ENCODE results near the gene LRTM2.

The LRTM2 gene

DNA sequence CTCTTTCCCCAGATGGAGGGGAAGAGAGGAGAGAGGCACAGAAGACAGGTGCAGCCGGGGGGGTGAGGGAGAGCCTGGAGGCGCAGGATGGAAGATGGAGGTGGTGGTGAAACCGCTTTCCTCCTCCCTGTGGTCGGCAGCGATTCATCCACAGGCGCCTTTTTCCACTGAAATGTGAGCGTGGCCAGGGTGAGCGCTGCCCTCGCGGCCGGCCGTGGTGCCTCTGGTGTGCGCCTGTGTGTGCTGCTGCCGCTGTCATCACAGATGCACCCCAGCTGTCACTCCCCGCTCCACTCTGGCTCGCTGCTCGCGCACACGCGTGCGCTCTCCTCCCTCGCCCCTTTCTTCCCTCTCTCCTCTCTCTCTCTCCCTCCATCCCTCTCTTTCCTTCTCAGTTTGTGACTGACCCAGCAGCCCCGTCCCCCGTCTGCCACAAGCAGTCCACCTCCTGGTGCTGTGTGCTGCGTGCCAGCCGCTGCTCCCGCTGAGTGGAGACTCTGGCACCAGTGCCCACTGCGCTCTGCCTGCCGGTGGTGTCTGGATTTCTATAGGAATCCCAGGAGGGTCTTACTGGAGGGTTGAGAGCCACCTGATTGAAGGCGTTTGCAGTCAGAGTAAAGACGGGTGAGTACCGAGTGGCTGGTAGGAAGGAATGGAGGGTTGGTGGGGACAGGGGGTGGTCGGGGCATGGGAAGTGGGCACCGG lies at the start of gene LRTM2:
Gene LRTM2 (plus strand): TSS at position 375 of the 705 bp plus-strand sequence. CDS start 7,584 bp downstream, outside the sequence.
- DNase-seq (ENCODE audit: low read depth), result no peak

DNA sequence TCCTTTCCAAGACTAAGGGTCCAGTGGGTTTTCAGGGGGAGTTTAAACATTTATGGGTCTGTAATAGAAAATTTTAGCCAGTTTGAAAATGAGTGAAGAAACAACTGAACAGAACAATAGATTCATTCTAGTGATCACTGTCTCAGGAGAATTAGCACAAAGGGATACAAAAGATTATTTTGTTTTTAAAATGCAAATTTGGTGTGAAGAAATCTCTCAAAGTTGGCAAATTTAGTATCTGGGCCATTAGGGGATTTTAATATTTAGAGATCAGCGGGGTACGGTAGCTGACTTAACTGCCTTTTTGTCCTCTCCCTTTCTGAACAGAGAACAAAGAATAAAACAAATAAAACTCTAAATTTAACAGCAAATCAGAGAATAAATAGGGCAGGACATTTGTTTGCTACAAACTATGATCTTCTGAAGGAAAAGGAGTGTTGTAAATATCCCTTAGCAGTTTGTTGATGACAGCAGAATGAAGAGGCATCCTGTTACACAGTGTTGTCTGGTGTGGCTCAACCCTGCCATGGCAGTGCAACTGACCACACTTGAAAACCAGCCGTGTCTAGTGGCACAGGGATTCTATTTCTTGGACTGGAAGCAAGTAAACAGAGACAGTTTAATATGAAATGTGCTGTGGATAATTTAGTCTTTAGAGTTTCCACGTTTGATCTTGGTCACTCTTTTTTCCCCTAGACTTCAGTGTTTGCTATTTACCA lies 46.3 kb upstream of the LRTM2 start:
- no peak for DNase-seq (ENCODE audit: low read depth)

DNA sequence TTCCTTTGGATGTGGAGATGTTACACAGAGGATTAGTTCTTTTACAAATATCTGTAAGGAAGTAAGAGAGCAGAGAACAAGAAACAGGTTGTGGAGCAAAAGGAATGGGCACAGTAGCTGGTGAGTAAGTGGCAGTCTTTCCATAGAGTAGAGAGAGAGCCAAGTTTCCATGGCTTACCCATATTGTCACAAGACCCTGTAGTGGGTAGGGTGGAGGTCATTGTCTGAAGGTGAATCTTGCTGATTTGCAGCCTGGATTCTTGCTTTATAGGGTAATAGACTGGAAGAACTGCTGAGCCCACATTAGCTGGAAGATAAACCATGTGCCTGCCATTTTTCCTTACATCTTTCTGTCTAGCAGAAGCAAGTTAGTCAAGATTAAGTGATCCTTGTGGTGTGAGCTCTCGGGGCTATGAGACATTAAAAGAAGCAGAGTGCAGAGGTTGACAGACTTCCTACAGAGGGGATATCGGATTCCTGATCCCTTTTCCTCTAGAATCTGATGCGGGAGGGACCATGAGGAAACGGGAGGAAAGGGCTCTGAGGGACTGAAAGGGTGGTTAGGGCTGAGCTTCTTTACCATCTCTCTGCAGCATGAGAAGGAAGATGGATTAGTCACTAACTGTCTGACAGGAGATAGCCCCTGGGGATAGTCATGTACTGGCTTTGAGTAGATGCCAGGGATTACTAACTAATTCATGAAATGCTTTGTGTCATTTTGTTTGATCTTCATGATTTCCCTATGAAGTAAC lies 44.0 kb upstream of the LRTM2 start:
- DNase-seq (ENCODE audit: low read depth), result no peak

DNA sequence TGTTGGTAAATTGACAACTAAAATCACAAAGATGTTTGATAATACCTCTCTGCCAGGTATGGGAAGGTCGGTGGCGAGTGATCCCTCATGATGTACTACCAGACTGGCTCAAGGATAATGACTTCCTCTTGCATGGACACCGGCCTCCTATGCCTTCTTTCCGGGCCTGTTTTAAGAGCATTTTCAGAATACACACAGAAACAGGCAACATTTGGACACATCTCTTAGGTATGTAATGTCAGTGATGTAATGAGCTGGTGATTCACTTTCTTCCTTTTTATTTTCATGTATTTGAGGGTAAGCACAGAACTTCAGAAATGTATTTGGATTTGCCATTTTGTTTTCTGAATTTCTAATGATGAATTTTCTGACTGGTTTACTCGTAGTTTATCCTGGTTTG lies 42.6 kb upstream of the LRTM2 start:
- DNase-seq (ENCODE audit: low read depth), result no peak

DNA sequence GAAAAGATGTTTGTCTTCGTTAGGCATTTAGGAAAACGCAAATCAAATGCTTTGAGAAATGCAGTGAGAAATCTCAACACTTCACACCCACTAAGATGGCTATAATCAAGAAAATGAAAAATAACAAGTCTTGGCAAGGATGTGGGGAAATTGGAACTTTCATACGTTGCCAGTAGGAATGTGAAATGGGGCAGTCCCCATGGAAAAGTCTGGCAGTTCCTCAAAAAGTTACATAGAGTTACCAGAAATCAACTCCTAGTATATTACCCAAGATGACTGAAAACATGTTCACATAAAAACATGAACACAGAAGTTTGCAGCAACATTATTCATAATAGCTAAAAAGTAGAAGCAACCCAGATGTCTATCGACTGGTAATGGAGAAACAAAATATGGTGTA lies 41.5 kb upstream of the LRTM2 start:
- DNase-seq (ENCODE audit: low read depth), result no peak

DNA sequence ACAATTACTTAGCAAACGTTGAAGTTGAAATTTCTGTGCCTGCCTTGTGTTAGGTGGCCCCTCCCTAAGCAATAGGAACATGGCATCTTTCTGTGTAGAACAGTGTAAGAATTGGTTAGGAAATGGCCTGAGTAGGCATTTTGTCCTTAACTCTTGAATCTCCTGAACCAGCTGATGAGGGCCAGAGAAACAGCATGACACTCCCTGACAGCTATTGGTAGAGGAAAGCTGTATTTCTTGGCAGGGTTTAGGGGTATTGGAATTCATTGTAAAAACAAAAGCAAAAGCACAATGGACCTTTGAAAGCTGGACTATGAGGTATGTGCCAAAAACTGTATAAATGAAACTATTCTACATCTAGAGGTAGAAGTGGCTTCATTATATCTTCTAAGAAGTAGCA lies 40.6 kb upstream of the LRTM2 start:
- no peak for DNase-seq (ENCODE audit: low read depth)

DNA sequence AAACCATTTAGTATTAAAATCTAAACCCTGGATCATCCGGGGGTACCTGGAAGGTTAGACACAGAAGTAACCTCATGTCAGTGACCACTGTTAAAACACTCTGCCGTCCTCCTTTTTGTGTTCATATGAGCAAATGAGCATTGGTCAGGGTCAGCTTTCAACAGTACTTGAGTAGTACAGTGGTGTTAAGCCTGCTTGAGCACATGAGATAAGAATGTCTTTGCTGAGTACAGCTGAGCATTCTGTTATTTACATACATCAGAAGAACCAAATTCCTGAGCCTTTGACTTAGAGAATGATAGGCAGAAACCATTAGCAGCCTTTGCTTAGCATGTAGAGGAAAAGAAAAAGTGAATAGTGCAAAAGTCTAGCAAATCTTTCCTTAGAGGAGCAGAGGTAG lies 38.6 kb upstream of the LRTM2 start:
- no peak for DNase-seq (ENCODE audit: low read depth)

DNA sequence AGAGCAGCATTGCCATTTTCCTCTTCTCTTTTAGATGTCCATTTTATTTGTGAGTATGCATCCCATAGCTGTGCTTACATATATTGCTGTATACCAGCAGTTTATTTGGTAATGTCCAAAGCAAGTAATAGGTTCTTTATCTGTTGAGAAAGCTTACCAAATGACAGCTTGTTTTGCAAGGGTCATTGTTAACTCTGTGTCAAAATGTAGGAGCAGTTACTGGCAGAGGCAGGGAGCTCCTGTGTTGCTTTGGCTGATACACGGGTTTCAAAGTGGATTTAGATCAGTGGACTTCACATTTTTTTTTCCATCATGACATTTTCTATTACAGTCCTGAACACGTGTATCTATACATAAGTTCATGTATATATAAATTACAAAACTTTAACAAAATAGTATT lies 38.1 kb upstream of the LRTM2 start:
- DNase-seq (ENCODE audit: low read depth), result no peak

DNA sequence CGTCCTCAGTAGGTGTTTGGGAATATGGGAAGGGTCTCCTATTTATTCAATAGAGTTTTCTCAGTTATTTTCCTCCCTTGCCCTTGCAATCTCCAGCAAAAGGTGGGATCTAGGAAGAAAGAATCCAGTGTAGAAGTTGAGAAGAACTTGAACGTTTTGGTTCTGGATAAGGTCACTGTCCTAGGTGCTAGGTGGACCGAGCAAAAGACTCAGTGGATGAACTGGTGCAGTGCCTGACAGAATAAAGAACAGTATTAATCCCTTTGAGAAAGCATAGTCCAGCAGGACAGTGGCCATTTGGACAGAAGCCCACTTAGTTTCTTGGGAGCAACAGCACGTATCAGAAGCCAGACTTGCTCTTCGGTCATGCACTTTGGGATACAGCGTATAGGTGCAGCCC lies 32.7 kb upstream of the LRTM2 start:
- DNase-seq (ENCODE audit: low read depth), result no peak

DNA sequence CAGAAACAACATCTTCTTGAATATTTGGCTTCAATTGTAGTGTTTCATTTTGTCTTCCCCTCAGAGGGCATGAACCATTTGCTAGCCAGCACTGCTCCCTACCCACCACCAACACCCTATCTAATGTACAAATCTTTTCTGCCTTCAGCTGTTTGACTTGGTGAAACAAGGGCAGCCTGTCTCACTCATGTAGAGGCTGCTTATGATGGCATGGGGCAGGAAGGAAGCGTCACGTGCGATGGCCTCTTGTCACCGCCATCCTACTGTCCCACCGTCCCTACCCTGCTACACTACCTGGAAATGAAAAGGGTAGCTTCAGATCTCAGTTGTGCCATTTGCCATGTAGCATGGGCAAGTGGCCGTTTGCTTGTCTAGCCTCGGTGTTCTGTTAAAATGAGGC lies 29.9 kb upstream of the LRTM2 start:
- no peak for DNase-seq (ENCODE audit: low read depth)

DNA sequence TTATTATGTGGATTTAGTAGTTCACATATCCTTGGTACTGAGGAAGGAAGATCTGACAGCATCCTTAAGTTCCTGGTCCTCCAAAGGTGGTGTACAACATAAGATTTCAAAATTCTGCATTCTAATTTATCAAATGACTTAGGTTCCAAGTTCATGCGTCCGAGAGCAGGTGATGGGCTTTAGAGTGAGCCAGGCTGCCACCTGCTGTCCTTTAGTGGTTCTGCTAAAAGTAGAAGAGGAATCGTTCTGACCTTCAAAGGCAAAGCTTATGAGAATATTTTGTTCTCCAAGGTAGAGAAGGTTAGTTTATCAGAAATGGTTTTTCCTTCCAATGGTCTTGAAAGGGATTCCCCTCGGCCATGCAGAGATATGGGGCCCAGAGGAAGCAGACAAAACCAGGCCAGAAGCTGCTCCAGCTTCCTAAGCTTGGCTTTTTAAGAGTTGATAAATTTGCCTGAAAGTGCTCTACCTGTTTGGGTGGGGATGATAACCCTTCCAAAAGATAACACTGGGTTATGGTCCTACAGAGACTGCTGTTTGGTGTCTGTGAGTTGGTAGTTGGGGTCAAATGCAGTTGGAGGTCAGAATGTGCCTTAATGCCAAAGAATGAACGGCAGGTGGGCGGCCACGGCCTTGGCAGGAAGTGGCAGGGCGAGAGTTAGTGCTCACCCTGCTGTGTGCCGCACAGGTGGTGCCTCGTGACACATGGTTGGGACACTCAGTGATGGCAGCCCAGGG lies 29.1 kb upstream of the LRTM2 start:
- DNase-seq (ENCODE audit: low read depth), result peak; percentile 45

DNA sequence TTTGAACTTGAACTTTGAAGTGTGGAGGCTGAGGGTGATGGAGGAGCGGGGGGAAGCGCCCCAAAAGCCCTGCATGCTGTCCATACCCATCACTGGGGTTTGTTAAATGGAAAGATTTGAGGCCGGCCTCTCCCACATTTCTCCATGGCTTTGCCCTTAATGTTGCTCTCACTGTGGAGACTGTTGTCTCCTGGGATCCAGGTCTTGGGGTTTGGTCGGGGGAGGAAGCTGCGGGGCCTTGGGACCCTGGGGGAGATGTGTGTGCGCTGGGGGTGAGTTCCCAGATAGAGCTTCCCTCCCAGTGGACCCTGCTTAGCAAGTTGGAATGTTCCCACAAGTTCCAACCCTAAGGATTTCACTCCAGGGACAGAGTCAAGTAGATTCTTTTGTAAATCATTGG lies 28.0 kb upstream of the LRTM2 start:
- DNase-seq (ENCODE audit: low read depth), result no peak

DNA sequence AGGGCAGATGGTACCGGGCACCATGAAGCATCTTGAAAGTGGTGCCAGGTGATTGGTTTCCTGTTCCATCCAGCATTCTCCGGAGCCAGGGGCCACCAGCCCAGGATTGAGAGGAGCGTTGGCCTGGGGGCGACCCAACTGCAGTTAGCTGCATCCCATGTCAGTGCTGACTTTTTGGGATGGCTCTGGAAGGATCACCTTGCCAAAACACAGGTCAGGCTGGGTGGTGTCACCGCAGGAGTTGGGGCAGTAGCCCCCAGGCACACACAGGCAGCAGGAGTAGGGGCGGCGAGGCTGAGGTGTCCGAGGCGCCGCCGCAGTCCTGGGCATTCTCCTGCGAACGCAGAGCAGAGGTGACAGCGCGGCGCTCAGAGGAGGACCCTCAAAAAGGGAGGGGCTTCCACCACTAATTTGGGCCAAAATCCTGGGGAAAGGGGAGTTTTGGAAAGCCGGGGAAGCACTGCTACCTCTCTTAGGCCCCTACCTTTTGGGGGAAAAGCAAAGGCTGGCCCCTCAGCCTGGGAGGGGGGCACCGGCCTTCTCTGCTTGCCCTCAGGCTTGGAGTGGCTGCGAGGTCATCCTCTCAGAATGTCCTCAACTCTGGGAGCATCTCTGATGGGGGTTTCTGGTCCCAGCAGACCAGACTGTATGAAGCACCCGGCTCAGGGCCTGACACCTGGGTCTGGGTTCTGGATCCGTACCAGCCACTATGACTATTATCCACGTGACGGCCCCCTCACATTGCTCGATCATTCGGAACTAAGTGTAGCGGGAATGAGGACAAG lies 26.7 kb upstream of the LRTM2 start:
- DNase-seq (ENCODE audit: low read depth), result no peak

DNA sequence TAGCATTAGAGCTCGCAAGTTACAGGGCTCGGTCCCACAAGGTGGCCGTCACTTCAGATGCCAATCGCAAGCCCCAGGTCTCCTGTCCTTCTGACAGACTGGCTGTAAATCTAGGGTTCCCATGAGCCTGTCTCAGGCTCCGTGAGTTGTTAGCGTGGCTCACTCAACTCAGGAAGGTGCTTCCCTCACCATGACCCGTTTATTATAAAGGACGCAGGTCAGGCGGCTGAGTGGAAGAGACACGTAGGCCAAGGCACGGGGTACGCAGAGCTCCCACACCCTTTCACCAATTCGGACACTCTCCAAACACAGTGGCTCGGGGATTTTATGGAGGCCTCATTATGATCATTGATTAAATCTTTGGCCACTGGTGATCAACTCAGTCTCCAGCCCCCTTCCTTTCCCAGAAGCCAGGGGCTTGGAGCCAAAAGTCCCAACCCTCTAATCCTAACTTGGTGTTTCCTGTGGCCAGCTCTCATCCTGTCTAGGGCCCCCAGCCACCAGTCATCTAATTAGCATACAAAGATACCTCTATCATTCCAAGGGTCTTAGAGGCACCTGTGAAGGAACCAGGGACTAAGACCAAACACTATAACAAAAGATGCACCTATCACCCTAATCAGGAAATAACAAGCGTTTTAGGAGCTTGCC lies 25.8 kb upstream of the LRTM2 start:
- DNase-seq (ENCODE audit: low read depth), result no peak

DNA sequence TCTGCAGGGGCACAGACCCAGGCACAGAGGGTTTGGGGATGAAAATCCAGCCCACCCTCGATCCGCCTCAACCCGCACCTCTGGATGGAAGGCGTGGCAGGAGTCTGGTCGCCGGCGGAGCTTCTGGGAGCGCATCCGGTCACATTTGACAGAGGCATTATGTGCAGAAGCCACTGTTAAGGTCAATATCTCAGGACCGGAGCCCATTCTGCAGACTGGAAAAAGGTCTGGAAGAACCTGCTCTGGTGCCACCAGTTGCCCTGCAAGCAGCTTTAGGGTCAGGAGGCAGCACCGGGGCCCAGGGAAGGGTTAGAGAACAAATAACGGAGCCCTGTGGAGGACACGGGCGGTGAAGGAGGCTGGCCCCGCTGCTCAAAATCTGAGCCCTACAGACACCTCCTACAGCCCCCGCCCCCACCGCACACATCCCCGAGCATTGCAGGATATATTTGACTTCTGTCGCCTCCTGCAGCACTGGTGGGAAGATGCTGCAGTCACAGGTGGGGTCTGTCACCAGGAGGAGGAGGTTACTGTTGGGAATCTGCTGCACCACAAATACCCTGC lies 25.1 kb upstream of the LRTM2 start:
- no peak for DNase-seq (ENCODE audit: low read depth)

DNA sequence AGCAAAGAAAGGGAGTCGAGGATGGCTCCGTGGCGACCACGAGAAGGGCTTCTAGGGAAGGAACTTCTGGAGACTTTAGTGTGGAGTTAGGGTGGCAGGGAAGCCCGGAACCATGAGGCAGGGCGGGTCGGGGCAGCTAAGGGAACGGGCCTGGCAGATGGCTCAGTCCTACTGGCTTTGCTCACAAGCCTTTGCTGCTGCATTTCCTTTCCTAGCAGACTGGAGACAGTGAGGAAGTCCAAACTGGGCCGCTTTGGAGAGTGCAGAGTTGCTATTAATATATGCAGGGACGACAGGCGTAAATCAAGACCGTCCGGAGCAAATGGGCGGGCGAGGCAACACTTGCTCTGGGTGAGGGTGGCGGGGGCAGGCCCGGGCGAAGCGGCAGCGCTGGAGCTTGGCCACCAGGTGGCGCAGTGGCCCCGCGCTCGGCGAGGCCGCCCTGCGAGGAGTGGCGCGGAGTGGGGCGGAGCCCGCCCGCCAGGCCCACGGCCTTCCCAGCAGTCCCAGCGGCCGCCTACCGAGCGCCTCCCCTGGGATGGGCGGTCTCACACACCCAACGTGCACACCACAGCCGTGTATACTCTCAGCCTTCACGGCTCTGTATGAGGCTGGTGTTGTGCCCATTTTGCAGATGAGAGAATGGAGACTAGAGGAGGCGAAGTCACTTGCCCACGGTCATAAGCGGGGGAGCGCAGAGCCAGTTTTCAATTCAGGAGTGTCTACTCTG lies 24.4 kb upstream of the LRTM2 start:
- DNase-seq (ENCODE audit: low read depth), result peak; percentile 90

DNA sequence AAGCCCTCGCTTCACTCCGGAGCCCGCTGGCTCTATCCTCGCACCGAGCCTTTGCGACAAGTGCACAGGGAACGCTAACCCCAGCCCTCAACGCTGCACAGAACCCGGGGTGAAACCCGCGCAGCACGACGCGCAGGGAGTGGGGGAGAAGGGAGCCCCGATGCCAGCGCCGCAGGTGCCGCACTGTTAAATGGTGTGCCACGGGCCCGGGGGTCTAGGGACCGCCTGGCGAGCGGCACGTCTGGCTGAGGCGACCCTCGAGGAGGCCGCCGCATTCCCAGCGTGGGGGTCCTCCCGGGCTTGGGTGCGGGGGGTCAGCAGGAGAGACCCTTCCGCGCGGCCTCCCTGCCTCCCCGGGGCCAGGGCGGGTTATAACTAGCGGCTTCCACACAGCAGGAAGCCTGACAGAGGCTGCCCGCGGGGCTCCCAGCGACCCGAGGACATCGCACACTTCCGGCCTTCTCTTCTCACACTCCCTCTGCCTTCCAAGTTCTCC lies 23.8 kb upstream of the LRTM2 start:
- no peak for DNase-seq (ENCODE audit: low read depth)

DNA sequence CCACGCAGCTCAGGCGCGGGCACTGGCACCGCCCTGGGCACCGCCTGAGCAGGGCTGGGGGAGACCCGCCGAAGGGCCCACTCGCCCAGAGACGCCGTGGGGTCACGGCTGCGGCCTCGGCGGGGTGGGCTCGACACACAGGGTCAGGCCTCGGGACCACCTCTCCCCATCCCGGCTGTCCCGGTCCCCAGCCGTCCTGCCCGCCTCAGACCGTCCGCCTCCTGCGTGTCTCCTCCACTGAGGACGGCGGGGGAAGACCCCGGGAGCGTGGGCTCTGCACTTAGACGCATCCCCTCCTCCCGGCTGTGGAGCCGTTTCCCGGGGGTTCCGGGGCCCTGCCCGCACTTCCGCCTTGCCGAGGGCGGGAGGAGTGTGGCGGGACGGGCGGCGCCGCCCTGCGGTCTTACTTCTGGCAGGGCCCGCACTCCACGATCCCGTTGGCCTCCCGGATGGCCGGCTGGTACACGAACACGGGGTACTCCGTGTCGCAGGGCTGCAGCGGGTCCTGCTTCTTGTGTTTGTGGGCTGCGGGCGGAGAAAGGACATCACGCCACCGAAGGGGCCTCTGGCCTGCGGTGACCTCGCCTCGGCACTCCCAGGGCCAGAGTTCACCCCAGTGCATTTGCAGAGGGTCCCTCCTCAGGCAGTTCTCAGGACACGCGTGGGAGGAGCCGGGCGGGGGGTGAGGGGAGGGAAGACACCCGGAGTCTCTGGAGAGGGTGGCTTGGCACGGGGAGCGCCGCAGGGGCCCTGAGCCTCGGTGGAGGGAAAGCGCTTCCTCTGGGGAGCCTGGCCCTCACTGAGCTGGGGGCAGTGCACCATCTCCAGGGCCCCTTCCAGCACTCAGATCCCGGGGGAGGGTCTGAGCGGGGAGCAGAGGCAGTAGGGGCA lies 23.1 kb upstream of the LRTM2 start:
- DNase-seq (ENCODE audit: low read depth), result peak; percentile 33
